Spleen (tissue), 11 donors: ENCODE measurements around the gene PGP. TPM values are rescaled to one million over a fixed set of nuclear protein-coding genes. Genes with fewer than 3 reads are reported as not detected.

Source experiments
- DNase-seq: peaks from one replicate; pipeline ENCODE4 v3.0.0-alpha.2; 2020
- H3K27ac ChIP-seq, 8 donors: fragments of 200-600 bp; sonication (generic) in 7 of 8; 1 replicate in 4 of 8; 2 replicates in 4 of 8; pipeline versions ENCODE4 v1.5.0 to v1.8.0; 2016 to 2021; ENCODE audit warnings: inconsistent platforms in 4 of 8, mild to moderate bottlenecking in 4 of 8, moderate library complexity in 1 of 8
- H3K27me3 ChIP-seq, 7 donors: fragments of 200-600 bp; sonication (generic) in 6 of 7; replicated peaks in 1 of 7; 1 replicate in 4 of 7; 2 replicates in 3 of 7; pipeline versions ENCODE4 v1.5.0 to v1.8.0; 2016 to 2021; ENCODE audit warnings: inconsistent platforms in 3 of 7, mild to moderate bottlenecking in 1 of 7
- H3K36me3 ChIP-seq, 6 donors: fragments of 200-600 bp; sonication (generic) in 5 of 6; 1 replicate in 4 of 6; 2 replicates in 2 of 6; pipeline versions ENCODE4 v1.5.0 to v1.8.0; 2016 to 2021; ENCODE audit warnings: inconsistent platforms in 2 of 6
- H3K4me1 ChIP-seq, 6 donors: fragments of 200-600 bp; sonication (generic) in 5 of 6; 1 replicate in 3 of 6; 2 replicates in 3 of 6; pipeline versions ENCODE4 v1.5.0 to v1.8.0; 2016 to 2021; ENCODE audit warnings: inconsistent platforms in 3 of 6
- H3K4me3 ChIP-seq, 8 donors: fragments of 200-600 bp; sonication (generic) in 7 of 8; 1 replicate in 4 of 8; 2 replicates in 4 of 8; pipeline versions ENCODE4 v1.5.0 to v1.8.0; 2016 to 2021; ENCODE audit warnings: inconsistent platforms in 4 of 8, mild to moderate bottlenecking in 4 of 8, moderate library complexity in 2 of 8
- H3K9me3 ChIP-seq, 8 donors: fragments of 200-600 bp; sonication (generic) in 7 of 8; 1 replicate in 4 of 8; 2 replicates in 4 of 8; pipeline versions ENCODE4 v1.5.0 to v1.8.0; 2016 to 2021; ENCODE audit warnings: inconsistent platforms in 4 of 8
- CTCF ChIP-seq, 11 experiments: fragments of 200-600 bp in 7 of 11; fragments of 450-650 bp in 4 of 11; sonication (generic) in 4 of 11; IDR thresholded peaks in 8 of 11; conservative IDR thresholded peaks in 3 of 11; 1 replicate in 7 of 11; 2 replicates in 4 of 11; pipeline versions ENCODE4 v1.4.0 to v1.8.0; 2016 to 2021; ENCODE audit warnings: antibody characterized with exemption in 11 of 11, inconsistent platforms in 4 of 11, mild to moderate bottlenecking in 1 of 11
- POLR2A ChIP-seq, 3 donors: fragments of 450-650 bp; IDR thresholded peaks; one replicate each; pipeline ENCODE4 v1.5.1; 2017; ENCODE audit warnings: antibody characterized with exemption in 3 of 3, mild to moderate bottlenecking in 1 of 3
- POLR2AphosphoS5 ChIP-seq, 3 donors: sonication (generic); formaldehyde crosslinking; IDR thresholded peaks; one replicate each; pipeline ENCODE4 v1.5.1; 2017; ENCODE audit warnings: antibody characterized with exemption in 3 of 3
- WGBS, 5 donors: extraction: QIAGEN DNeasy Blood & Tissue Kit in 3 of 5; methylation state at CpG; one replicate each; pipeline versions ENCODE4 v1.1.5 to v1.1.7; 2013 to 2018; 5-methylcytosine and 5-hydroxymethylcytosine counted together
- intact Hi-C: fragments of 100-400 bp; cut with DNase I; formaldehyde crosslinking; loops from one replicate; pipeline ENCODE4 v1.15.0; 2023; ENCODE audit warnings: low total_unique reads
- polyA plus RNA-seq, 3 donors: library from polyadenylated mRNA; stranded (reverse); fragments of 200-250 nt; gene quantifications; one replicate each; pipeline ENCODE4 v1.2.1, GENCODE V29; 2013
- total RNA-seq, 7 donors: library from RNA; depleted of rRNA in 3 of 7; stranded (reverse); fragments of >200 nt in 3 of 7; fragmentation: NEBNext Ultra II Directional in 4 of 7; extraction: Animal tissue kit (Norgen Biotek cat#: 25700) in 4 of 7; gene quantifications; one replicate each; pipeline versions ENCODE4 v1.1.0 to v1.2.1, GENCODE V29; 2016 to 2021
- donor health status: healthy with polysubstance abuse.
- donor health status: DM: no; HTN: no; CAD: no; lungs with moderate emphysema.
- donor health status: DM: no; HTN: no; CAD: no.
- donor health status: Bipolar disorder and iron deficiency.
- donor health status: healthy.
- donor health status: DM: no; HTN: no; CAD: no.
- donor health status: DM: yes; HTN: yes; CAD: no.

PGP gene
- total and polyA plus RNA-seq, 10 donors: 9.3 to 20.2 (median 13.7) TPM

DNA sequence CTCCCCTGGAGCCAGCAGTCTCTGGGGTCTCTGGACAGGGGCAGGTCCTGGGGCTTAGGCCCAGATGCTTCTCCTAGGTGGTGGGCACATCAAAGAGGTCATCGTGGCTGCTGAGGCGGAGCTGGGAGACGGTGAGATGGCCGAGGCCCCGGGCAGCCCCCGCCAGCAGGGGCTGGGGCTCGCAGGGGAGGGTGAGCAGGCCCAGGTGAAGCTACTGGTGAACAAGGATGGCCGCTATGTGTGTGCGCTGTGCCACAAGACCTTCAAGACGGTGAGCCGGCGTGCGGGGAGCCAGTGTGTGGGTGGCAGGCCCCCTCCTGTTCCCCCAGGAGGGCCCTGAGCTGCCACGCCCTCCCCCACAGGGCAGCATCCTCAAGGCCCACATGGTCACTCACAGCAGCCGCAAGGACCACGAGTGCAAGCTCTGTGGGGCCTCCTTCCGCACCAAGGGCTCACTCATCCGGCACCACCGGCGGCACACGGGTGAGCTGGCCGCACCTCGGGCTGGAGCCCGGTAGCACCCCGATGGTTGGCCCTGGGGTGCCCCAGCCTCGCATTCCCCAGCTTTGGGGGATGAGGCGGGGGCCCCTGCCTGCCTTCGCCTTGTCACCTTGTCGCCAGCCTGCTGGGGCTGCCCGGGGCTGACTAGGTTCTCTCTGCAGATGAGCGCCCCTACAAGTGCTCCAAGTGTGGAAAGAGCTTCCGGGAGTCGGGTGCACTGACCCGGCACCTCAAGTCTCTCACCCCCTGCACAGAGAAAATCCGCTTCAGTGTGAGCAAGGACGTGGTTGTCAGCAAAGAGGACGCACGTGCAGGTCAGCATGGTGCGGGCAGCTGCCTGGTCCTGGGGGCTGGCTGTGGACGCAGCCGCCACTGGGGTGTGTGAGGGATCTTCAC lies 17.7 kb upstream of the PGP start:
- peak; percentile 66 for DNase-seq
- H3K4me1 ChIP-seq: peaks cover 11 to 57% (median 37%) of the 10 kb centered on the region in 6 donors
- H3K27ac ChIP-seq: no peak overlapping the region
- H3K4me3 ChIP-seq: no peak overlapping the region
- 90 to 96% (median 94%) methylated on average over 18 to 41 of the region's 41 CpGs for WGBS, 5 donors
- no peaks in the 10 kb centered on the region for H3K9me3 ChIP-seq
- intact Hi-C loops: no loop called here
- no peak for TF ChIP-seq POLR2A (IDR thresholded peaks at IDR 0.05)
- peak in 2 of 3 donors; percentile 20 to 43 for TF ChIP-seq POLR2AphosphoS5 (IDR thresholded peaks at IDR 0.05)
- peaks cover 0 to 43% (median 18%) of the 10 kb centered on the region in 7 donors for H3K27me3 ChIP-seq
- peaks cover 19 to 100% (median 80%) of the 10 kb centered on the region in 6 donors for H3K36me3 ChIP-seq

- intact Hi-C loops: no loop called here
- H3K27ac ChIP-seq: peak overlapping the region in 5 of 8 donors; percentile 30 to 58 (median 51)
Observed at GRCh38 chr16:2231016-2231931, 16.6 kb upstream of the PGP start.

DNA sequence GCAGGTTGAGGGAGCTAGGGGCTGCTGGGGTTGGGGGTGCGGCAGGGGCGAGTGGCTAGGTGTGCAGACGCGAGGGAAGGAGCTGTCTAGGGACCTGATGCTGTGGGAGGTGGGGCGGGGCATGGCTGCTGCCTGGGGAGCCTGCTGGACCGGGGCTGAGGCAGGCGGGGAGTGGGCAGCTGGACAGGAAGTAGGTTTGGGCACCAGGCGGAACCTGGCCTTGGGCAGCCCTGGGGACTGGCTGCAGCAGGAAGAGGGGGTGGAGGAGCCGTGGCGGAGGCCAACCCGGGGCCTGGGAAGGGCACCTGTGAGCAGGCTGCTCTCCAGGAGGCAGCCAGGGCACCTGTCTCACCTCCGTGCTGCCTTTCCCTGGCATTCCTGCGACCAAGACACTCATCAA lies 15.7 kb upstream of the PGP start:
- 75 to 85% (median 78%) methylated on average over 8 to 13 of the region's 13 CpGs for WGBS, 5 donors
- peak overlapping the region in 5 of 8 donors; percentile 30 to 58 (median 51) for H3K27ac ChIP-seq
- H3K4me3 ChIP-seq: no peak overlapping the region
- no peaks in the 10 kb centered on the region for H3K9me3 ChIP-seq
- peaks cover 2 to 57% (median 38%) of the 10 kb centered on the region in 6 donors for H3K4me1 ChIP-seq
- intact Hi-C loops: no loop called here
- peaks cover 0 to 23% (median 0%) of the 10 kb centered on the region in 7 donors for H3K27me3 ChIP-seq
- peak; percentile 77 for DNase-seq
- TF ChIP-seq POLR2AphosphoS5 (IDR thresholded peaks at IDR 0.05) (peak; percentile 40 to 78 (median 74)), POLR2A (IDR thresholded peaks at IDR 0.05) (no peak)
- H3K36me3 ChIP-seq: peaks cover 19 to 96% (median 76%) of the 10 kb centered on the region in 6 donors

More at GRCh38 chr16:2231016-2231931, 16.6 kb upstream of the PGP start:
- Histone ChIP-seq H3K9me3 (no peaks in the 10 kb centered on the region), H3K36me3 (peaks cover 19 to 100% (median 82%) of the 10 kb centered on the region in 6 donors), H3K4me1 (peaks cover 2 to 57% (median 34%) of the 10 kb centered on the region in 6 donors), H3K27me3 (peaks cover 0 to 32% (median 7%) of the 10 kb centered on the region in 7 donors), H3K4me3 (no peak overlapping the region)
- DNase-seq: peak; percentile 69
- 86 to 92% (median 89%) methylated on average over 23 to 29 of the region's 29 CpGs for WGBS, 5 donors
- TF ChIP-seq CTCF (IDR thresholded peaks at IDR 0.05 in 8 of 11, conservative IDR thresholded peaks at IDR 0.05 in 3 of 11) (no peak), POLR2AphosphoS5 (IDR thresholded peaks at IDR 0.05) (peak in 1 of 3 donors; percentile 17)

DNA sequence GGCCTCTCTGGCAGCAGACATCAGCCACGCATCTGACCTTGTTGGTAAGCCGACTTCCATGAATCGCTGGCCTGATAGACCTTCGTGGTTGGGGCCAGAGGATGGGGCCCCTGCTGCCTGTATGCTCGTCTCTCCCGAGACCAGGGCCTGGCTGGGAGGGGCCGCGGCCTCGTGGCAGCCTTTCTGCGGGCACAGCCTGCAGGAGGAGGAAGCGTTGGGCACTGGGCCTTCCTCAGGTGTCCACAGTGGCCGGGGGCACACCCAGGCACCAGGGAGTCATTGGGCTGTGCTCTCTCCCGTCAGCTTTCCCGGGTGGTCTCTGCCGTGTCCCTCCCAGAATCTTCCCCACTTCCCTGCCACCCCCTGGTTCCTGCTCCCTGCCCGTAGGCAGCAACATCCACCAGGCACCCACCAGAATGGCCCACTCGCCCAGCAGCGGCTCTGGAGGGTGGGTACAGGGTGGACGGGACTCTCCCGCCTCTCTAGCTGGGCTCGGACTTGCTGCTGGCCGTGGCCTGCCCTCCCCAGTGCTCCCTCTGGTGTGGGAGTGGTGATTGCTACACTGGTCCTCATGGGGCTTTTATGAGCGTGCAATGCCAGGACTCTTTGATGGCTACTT lies 15.1 kb upstream of the PGP start:
- H3K4me3 ChIP-seq: no peak overlapping the region
- TF ChIP-seq POLR2AphosphoS5 (IDR thresholded peaks at IDR 0.05) (peak in 1 of 3 donors; percentile 43), POLR2A (IDR thresholded peaks at IDR 0.05) (no peak)
- H3K27me3 ChIP-seq: peaks cover 0 to 17% (median 0%) of the 10 kb centered on the region in 7 donors
- intact Hi-C loops: no loop called here
- H3K9me3 ChIP-seq: no peaks in the 10 kb centered on the region
- peak overlapping the region in 1 of 8 donors; percentile 32 for H3K27ac ChIP-seq
- whole genome bisulfite sequencing, 5 donors: 81 to 87% (median 85%) methylated on average over 14 to 23 of the region's 23 CpGs
- peaks cover 5 to 63% (median 44%) of the 10 kb centered on the region in 6 donors for H3K4me1 ChIP-seq
- H3K36me3 ChIP-seq: peaks cover 19 to 90% (median 70%) of the 10 kb centered on the region in 6 donors
- peak; percentile 64 for DNase-seq

DNA sequence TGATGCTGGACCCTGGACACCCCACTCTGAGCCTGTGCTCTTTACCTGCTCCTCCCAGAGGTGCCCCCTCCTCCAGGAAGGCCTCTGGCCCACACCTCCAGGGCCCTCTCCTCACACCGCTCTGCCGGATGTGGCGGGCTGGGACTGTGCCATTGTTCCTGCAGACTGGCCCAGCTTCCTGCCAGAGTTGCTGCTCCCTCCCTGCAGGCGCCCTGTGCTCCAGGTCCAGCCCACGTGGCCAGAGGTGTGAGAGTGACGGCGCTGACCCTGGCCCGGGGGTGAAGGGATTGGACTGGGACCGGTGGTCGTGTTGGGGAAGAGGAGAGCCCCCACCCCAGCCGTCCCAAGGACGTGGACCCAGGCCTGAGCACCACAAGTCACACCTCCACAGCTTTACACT lies 14.5 kb upstream of the PGP start:
- Histone ChIP-seq H3K4me3 (no peak overlapping the region), H3K4me1 (peaks cover 12 to 69% (median 51%) of the 10 kb centered on the region in 6 donors), H3K27ac (no peak overlapping the region), H3K9me3 (no peaks in the 10 kb centered on the region), H3K27me3 (peaks cover 0 to 10% (median 0%) of the 10 kb centered on the region in 7 donors), H3K36me3 (peaks cover 15 to 83% (median 63%) of the 10 kb centered on the region in 6 donors)
- TF ChIP-seq POLR2A (IDR thresholded peaks at IDR 0.05): no peak
- TF ChIP-seq POLR2AphosphoS5 (IDR thresholded peaks at IDR 0.05): peak in 1 of 3 donors; percentile 15
- intact Hi-C loops: no loop called here
- WGBS, 5 donors: 67 to 87% (median 81%) methylated on average over 3 to 12 of the region's 12 CpGs
- peak; percentile 67 for DNase-seq
